Measurements from ENCODE around the gene PPP1R26.
A peak's percentile ranks its signal among the peaks of the same experiment; 100 is the strongest.

The PPP1R26 gene

GRCh38 chr9:135490166-135490870 lies 10.7 kb downstream of the PPP1R26 start:
- DNase-seq, result no peak

DNA sequence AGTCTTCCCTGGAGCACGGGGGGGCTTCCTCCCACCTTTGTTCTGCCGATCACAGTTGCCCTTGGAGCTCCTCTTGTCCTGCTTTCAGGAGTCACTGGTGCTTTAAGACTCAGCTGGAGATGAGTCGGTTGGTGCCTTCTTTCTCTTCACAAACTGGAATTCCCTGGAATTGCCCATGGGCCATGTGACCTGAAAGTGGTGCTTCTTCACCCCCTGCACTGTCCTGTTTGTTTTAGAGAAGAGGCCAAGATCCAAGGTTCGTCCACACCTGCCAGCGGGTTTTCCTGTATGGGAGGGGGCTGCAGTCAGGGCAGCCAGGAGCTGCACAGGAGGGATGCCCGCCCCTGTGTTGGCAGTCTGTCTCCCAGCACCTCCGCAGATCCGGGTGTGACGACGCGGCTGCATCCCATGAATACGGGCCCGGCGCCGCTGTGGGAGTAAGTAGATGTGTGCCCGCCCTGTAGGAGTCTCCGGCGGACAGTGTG lies 11.4 kb downstream of the PPP1R26 start:
- no peak for DNase-seq

- DNase-seq, result no peak
These were observed 12.2 kb downstream of the PPP1R26 start for GRCh38 chr9:135491764-135492163.

- DNase-seq, result no peak
These were observed 13.5 kb downstream of the PPP1R26 start for GRCh38 chr9:135492886-135493669.

- no peak for DNase-seq
These were observed 15.4 kb downstream of the PPP1R26 start for GRCh38 chr9:135494791-135495559.

GRCh38 chr9:135498381-135499126 lies 19.0 kb downstream of the PPP1R26 start:
- DNase-seq, result no peak

- peak; percentile 5 for DNase-seq
These were observed 19.9 kb downstream of the PPP1R26 start for GRCh38 chr9:135499326-135500070.

GRCh38 chr9:135500071-135500524 lies 20.5 kb downstream of the PPP1R26 start:
- no peak for DNase-seq

DNA sequence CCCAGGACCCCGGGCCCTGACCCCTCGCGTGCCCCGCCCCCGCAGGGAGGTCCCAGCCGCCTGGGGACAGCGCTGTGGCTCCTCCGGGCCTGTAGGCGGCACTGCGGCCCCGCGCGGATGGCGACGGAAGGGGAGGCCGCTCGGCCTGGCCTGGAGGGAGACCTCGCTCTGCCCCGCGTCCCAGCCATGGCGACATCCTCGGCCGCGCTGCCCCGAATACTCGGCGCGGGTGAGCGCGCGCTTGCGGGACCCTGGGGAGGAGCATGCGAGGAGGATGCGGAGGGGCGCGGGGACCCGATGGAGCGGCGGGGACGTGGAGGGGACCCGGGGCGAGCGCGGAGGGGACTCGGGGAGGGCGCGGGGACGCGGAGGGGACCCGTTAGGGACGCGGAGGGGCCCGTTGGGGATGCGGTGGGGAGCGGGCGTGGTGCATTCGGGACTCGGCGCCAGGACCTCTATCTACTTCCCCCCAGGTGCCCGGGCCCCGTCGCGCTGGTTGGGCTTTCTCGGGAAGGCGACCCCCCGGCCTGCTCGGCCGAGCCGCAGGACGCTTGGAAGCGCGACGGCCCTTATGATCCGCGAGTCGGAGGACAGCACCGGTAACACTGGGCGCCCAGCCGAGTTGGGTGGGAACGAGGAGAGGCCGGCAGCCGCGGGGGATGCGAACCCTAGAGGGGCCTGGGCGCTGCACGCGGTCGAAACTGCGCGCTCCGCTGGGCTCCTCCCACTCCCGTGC lies 21.1 kb downstream of the PPP1R26 start, which contains the start of gene MRPS2:
MRPS2 (plus strand) TSS at position 158 of the 736 bp plus-strand sequence; CDS start at position 187, 29 bp downstream.
- DNase-seq, result peak; percentile 17

- DNase-seq, result no peak
These were observed 21.9 kb downstream of the PPP1R26 start for GRCh38 chr9:135501261-135502167.

DNA sequence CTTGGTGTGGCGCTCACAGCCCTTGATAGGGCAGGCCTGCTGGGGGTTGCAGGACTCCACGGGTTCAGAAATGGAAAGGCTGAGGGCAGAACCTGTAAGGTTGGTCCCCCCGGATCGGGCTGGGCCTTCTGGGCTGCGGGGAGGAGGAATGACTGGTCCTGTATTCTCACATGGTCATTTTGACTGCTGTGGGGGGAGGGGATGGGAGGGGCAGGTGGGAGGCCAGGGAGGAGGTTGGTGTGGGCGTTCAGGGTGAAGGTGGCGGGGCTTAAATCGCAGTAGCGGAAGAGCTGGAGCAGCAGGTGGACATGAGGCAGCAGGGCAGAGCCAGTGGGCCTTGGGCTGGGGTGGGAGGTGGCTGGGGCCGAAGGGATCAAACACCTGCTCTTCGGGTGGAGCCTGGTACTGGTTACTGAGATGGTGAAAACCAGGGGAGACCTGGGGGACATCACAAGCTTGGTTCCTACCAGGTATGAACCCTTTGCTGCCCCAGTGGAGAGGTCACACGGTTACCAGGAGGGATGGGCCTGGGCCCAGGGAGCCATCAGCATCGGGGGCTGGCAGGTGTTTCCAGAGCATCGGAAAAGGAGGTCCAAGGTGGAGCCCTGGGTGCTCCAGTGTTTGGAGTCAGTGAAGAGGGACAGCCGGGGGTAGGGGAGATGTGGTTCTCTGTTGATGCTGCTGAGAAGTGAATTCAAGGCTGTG lies 22.7 kb downstream of the PPP1R26 start:
- no peak for DNase-seq

DNA sequence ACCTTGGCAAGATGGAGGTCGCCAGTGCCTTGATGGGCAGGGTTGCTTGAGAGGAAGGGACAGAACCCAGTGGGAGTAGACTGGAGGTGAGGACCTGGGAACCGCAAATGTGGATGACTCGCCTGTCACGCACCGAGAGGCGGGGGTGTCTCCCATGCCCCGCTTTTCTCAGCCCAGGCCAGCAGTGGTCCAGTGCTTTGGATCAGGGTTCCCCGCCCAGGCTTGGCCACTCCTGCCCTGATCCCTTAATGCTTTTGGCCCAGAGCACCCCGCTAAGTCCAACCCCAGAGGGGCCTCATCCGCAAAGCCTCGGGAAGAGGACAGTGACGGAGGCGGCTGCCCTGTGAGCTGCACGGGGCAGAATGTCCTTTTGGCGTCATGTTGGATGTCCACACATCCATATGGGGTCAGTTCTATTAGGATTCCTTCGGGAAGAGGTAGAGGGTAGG lies 23.3 kb downstream of the PPP1R26 start:
- no peak for DNase-seq

GRCh38 chr9:135503371-135504261 lies 24.0 kb downstream of the PPP1R26 start:
- no peak for DNase-seq

- no peak for DNase-seq
These were observed 25.0 kb downstream of the PPP1R26 start for GRCh38 chr9:135504262-135505243.

DNA sequence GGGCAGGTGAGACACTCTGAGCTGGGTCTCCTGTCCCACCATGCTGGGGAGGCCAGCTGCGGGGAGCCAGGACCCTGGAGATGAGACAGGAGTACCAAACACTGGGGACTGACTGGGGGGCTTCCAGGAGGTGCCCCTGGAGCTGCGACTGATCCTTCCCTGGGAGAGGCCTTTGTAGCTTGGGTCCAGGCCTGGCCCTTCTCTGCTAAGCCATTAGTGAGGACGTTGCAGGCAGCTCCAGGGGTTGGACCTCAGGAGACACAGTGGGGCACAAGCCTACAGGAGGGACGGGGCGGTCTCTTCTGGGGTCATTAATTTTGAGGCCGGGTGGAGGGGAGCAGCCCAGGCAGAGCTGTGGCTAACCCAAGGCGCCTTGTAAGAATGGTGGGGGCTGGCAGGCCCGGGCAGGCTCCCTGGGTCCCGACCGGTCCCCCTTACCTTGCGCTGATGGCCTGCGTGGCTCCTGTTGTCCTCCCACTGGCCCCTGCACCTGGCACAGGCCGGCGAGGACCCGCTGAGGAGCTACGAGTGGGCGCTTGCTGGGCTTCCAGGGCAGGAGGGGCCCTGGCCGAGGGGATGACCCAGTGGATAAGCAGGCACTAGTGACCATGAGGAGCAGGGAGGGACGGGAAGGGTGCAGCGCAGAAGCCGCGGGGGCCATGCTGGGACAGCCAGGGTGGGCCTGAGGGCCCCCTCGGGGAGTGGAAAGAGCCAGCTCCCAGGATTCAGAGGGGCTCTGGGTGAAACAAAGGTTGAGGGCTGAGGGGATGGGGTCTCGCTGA lies 26.0 kb downstream of the PPP1R26 start:
- no peak for DNase-seq

All from NCI-H1436 treated with DMSO at 0.1 percent for 48 hours (cell line).